ENCODE measurements around the gene TMEM154. TPM values are rescaled to one million over a fixed set of nuclear protein-coding genes. Genes with fewer than 3 reads are reported as not detected.

TMEM154 gene
- total RNA-seq, 1 donor = 5.5 TPM

DNA sequence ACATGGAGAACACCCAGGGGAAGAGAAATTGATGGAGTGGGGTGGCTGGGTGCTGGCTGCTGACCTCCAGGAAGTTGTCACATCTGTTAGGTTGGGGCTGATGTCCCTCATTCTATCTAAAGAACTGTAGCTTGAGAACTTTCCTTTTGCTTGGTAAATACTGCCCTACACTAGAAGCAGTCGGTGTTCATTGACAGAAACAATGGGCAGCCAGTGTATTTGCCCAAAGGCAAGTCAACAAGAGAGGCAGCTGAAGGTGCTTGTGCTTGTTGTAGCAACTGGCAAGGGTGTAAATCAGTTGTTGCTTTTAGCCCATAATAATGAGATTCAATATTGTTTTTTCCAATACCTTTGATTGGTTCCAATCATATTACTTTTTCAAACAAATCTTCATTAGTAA is 956 bp downstream of the TMEM154 start:
- no peak for DNase-seq (ENCODE audit: low read depth)
- H3K4me3 ChIP-seq (ENCODE audit: low read depth, low read length) = no peak overlapping the region
- TF ChIP-seq, protein P1, sequence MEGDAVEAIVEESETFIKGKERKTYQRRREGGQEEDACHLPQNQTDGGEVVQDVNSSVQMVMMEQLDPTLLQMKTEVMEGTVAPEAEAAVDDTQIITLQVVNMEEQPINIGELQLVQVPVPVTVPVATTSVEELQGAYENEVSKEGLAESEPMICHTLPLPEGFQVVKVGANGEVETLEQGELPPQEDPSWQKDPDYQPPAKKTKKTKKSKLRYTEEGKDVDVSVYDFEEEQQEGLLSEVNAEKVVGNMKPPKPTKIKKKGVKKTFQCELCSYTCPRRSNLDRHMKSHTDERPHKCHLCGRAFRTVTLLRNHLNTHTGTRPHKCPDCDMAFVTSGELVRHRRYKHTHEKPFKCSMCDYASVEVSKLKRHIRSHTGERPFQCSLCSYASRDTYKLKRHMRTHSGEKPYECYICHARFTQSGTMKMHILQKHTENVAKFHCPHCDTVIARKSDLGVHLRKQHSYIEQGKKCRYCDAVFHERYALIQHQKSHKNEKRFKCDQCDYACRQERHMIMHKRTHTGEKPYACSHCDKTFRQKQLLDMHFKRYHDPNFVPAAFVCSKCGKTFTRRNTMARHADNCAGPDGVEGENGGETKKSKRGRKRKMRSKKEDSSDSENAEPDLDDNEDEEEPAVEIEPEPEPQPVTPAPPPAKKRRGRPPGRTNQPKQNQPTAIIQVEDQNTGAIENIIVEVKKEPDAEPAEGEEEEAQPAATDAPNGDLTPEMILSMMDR (IDR thresholded peaks at IDR 0.05; ENCODE audit: insufficient read depth, low read length) = no peak

- DNase-seq (ENCODE audit: low read depth) = no peak
Measured at GRCh38 chr4:152677117-152677516, 2.7 kb downstream of the TMEM154 start.

GRCh38 chr4:152676052-152676854 is 3.5 kb downstream of the TMEM154 start:
- no peak for DNase-seq (ENCODE audit: low read depth)
- TF ChIP-seq, protein P1 (IDR thresholded peaks at IDR 0.05; ENCODE audit: insufficient read depth, low read length) = no peak
- no peak overlapping the region for H3K4me3 ChIP-seq (ENCODE audit: low read depth, low read length)

More at GRCh38 chr4:152677117-152677516, 2.7 kb downstream of the TMEM154 start:
- H3K4me3 ChIP-seq (ENCODE audit: low read depth, low read length) = no peak overlapping the region
- TF ChIP-seq, protein P1 (IDR thresholded peaks at IDR 0.05; ENCODE audit: insufficient read depth, low read length) = no peak

GRCh38 chr4:152674359-152674758 is 5.4 kb downstream of the TMEM154 start:
- TF ChIP-seq, protein P1 (IDR thresholded peaks at IDR 0.05; ENCODE audit: insufficient read depth, low read length) = no peak
- no peak for DNase-seq (ENCODE audit: low read depth)

DNA sequence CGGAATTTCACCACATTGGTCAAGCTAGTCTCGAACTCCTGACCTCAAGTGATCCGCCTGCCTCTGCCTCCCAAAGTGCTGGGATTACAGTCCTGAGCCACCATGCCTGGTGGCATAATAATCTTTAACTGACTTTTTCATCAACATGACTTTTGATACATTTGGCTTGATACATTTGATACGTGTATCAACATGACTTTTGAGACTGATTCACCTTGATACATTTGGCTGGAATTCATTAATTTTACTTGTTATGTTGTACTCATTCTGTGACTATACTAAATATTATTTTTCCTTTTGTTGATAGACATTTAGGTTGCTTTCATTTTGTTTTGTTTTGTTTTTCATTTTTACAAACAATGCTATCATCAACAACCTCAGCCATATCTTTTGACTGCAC is 6.3 kb downstream of the TMEM154 start:
- TF ChIP-seq, protein P1 (IDR thresholded peaks at IDR 0.05; ENCODE audit: insufficient read depth, low read length) = no peak
- DNase-seq (ENCODE audit: low read depth) = no peak
- no peak overlapping the region for H3K4me3 ChIP-seq (ENCODE audit: low read depth, low read length)

More at GRCh38 chr4:152674359-152674758, 5.4 kb downstream of the TMEM154 start:
- H3K4me3 ChIP-seq (ENCODE audit: low read depth, low read length) = no peak overlapping the region

DNA sequence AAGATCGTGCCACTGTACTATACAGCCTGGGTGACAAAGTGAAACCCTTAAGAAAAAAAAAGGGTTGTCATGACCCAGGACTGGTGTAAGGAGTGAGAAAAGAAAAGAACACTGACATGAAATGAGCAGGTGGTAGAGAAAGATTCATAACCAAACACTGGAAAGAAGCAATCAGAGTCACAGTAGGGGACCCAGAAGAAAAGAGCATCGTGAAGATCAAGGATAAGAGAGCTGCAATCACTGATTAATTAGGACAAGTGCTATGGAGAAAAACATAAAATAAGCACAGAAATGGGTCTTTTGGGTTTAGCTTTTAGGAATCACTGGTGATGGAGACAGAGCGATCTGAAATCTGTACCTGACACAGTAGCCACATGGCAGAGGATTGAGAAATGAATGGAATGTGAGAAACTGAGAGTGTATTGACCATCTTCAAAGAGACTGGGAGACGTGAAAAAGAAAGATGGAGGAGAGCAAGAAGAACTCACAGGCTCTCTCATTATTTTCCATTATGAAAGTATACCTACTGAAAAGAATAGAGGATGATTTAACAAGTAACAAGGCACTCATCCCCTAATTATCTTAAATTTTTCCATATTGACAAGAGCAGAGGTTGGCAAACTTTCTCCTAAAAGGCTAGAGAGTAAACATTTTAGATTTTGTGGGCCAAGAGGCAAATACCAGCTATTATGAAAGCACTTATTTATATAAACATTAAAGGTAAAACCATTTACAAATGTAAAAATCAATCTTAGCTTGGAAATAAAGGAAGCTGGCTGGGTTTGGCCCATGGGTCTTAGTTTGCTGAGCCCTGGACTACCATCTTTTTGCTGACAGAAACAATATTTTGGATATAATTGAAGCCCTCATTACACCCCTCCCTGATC is 7.3 kb downstream of the TMEM154 start:
- DNase-seq (ENCODE audit: low read depth) = no peak
- TF ChIP-seq, protein P1 (IDR thresholded peaks at IDR 0.05; ENCODE audit: insufficient read depth, low read length) = no peak
- H3K4me3 ChIP-seq (ENCODE audit: low read depth, low read length) = no peak overlapping the region

Data from fibroblast of the aortic adventitia (primary cell).